Endometrial microvascular endothelial cells (primary cell): ENCODE measurements around the gene SRGAP3. TPM values are rescaled to one million over a fixed set of nuclear protein-coding genes. Genes with fewer than 3 reads are reported as not detected.

Experiments used
- in situ Hi-C: cut with HindIII; loops from 2 replicates; pipeline ENCODE4 v1.10.0; 2017; ENCODE audit warnings: low sequenced_read_pairs, low pct_unique_long_range_greater_than_20kb; ENCODE audit errors: inconsistent ontology term
- total RNA-seq: library from RNA; depleted of rRNA; stranded (reverse); fragments of >200 nt; gene quantifications from one replicate; pipeline ENCODE4 v1.2.3, GENCODE V29; 2015; ENCODE audit errors: inconsistent ontology term

SRGAP3 gene
- total RNA-seq, 1 donor from 2014 or later = not detected

DNA sequence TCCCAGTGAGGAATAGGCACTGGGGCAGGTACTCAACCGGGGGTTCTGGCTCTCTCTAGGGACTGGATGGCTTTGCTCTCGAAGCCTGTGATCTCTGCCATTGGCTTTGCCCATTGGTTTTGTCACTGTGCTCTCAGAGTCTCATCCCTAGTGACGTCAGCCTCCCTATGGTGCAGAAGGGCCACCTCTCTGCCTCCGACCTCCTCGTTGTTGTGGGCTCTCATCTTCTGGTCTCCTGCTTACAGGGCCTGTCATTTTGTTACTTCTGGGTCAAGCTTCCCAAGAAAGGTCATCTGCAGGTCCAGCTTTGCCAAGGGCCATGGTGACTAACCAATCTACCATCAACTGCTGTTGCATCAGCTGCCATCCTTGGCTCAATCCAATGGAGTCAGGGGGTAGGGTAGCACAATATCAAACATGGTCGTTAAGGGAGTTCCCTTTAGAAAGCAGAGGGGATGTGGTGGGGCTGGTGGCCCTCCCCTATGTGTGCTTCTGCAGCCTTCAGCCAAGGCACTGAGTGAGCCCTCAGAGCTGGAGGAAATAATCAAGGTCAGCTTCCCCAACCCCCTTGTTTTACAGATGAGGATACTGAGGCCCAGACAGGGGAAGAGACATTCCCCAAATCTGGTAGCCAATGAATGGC, 272.8 kb downstream of the SRGAP3 start:
- in situ Hi-C loops = no loop called here

DNA sequence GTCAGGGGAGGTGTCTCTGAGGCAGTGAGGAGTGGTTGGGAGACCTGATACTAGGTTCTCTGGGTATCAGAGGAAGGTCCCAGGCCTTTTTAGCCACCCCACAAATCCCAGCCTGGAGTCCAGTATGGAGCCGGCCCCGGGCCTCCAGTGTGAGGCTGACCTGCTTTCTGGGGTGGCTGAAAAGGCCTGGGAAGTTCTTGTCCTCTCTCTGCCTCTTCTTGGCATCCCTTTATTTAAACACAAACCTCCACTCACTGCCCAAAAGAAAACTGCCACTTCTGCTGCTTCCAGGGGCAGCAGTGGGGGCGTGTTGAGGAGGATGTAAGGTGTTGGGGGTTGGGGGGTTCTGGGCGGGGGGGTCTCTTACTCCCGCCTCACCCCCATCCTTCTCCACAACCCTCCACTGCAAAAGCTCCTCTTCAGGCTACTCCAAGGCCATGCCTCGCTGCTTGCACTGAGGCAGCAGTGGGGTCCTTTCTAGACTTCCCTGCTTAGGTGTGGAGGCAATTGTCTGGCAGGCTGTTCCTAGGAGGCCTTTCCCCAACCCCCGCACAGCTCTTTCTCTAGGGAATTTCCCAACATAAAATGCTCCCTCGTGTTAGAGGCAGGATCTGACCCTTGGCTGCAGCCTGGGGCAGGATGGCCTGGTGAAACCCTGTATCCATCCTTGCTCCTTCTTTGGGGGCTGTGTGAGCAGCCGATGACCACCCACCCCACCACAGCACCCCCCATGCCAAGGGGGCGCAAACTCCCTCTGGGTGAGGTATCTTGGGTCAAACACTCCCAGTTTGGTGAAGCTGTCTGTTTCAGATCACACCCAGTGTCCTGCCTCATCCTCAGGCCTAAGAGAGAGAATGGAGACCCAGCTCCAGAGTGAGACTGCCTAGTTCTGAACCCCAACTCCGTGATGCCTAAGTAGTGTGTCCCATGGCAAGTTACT, 274.1 kb downstream of the SRGAP3 start:
- in situ Hi-C loops = no loop called here

DNA sequence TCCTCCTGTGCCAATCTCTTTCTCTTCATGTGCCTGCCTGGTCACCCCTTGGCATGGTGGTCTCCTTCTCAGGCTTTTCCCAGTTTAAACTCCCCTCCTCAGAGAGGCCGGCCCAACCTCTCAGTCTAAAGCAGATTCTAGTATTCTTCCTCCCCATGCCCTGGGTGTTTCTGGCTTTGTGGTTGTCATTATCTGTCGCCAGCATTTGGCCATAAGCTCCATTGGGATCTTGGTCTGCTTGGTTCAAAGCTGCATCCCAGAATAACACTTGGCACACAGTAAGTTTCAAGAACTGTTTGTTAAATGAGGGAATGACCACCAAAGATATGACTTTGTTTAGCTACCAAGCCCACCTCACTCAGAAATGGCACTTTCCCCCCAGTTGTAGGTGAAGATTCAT, 275.0 kb downstream of the SRGAP3 start:
- in situ Hi-C loops = no loop called here

DNA sequence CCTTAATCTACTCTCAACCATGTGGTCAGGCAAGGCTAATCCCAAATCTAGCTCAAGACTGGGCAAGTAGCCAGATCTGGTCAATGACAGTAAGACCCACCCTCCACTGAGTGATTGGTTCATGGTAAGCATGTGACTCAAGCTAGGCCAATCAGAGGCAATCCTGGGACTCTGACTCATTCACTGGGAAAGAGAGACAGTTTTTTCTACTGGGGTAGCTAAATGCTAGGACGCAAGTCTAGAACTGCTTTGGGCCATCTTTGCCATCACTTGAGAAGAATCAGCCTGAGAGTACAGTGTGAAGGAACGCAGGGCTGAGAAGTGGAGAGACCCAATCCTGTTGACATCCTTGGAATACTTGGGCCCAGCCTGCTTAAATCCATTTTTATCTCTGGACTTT, 276.8 kb downstream of the SRGAP3 start:
- in situ Hi-C loops = no loop called here

DNA sequence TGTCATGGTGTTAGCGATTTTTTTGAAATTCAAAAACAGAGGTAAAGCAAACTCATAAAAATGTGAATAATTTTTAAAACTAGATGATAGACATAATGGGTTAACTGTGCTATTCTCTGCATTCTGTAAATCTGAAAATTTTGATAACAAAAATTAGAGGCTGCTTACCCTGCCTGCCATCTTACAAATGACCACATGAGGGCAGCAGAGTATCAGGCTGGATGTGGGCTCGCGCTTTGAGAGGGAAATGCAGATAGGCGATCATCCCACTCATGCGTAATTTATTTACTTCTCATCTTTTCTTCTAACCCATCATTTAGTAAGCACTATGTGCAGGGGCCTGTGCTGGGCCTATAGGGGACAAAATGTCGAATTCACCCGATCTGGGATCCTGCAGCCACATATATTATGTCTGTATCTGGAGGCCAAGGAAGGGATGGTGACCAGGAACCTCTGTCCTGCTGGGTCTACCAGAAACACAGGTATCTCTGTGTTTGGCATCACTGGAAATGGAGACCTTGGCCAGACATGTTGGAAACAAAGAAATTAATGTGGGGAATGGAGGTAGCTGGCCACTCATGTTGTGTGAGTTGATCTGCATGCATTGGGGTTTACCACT, 278.4 kb downstream of the SRGAP3 start:
- in situ Hi-C loops = no loop called here

DNA sequence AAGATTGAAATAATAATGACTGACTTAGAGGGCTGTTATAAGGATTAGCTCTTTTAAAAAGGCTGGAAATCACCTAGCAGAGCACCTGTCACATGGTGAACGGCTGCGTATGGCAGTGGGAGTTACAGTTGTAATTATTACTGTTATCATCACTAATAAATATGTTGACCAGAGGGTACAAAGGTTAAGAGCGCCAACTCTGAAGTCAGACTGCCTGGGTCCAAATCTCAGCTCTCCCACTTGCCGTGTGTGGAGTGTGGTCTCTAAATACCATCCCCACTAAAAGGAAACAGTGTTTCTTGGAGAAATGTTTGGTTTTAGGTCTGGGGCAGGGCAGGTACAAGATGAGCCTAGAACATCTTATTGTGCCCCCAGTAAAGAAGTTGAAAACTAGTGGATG, 280.2 kb downstream of the SRGAP3 start:
- in situ Hi-C loops = no loop called here

DNA sequence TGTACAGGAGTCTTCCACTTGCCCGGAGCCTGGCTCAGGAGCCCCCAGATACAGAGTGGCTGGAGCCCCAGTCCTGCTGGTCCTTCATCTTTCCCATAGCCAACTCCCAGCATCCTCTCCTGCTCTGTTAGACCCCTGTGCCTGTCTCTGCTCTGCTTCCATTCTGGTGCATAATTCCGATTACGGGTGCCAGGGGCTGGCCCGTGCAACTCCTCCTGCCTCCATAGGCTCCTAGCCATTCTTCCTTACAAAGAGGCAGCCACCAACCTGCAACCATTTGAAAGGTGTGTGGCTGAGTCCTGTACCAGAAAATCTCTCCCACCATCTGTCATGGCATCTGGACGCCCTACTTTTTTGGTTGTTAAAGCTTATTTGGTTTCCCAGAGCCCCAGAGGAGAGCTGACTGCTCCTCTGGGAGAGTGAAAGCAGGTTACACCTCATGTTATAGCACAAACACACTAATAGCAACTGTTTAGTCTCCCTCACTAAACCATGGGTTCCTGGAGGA, 281.0 kb downstream of the SRGAP3 start:
- in situ Hi-C loops = no loop called here

DNA sequence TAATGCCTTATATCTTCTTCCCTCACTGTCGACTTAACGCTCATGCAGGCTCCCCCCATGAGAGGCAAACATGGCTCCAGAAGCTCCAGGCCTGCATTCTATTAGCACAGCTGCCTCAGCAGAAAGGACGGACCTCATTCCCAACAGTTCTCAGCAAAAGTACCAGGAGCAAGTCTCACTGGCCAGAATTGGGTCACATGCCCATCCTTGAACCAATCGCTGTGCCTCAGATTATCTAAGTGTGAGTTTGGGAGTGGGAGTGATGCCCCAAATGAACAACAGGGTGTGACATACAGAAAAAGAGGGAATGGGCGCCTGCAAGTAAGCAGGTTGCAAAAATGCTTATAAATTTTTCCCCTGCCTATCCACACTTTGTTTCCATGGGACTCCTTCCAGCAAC, 281.9 kb downstream of the SRGAP3 start:
- in situ Hi-C loops = no loop called here

DNA sequence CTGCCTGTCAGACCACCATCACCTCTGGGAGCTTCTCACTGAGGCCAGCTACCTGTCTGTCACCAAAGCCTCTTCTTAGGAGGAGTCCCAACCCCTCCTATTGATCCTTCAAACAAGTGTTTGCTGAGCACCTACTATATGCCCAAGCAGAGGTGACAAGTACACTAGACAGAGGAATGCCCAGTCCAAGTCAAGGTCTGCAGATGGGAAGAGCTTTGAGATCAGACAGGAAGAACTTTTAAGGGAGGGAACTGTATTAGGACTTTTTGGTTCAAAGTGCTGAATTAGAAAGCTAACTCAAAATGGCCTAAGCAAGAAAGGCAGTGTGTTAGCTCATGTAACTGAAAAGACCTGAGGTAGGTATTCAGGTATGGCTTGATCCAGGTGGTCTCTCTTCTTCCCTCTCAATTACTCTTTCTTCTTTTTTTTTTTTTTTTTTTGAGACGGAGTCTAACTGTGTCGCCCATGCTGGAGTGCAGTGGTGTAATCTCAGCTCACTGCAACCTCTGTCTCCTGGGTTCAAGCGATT, 282.6 kb downstream of the SRGAP3 start:
- in situ Hi-C loops = no loop called here

DNA sequence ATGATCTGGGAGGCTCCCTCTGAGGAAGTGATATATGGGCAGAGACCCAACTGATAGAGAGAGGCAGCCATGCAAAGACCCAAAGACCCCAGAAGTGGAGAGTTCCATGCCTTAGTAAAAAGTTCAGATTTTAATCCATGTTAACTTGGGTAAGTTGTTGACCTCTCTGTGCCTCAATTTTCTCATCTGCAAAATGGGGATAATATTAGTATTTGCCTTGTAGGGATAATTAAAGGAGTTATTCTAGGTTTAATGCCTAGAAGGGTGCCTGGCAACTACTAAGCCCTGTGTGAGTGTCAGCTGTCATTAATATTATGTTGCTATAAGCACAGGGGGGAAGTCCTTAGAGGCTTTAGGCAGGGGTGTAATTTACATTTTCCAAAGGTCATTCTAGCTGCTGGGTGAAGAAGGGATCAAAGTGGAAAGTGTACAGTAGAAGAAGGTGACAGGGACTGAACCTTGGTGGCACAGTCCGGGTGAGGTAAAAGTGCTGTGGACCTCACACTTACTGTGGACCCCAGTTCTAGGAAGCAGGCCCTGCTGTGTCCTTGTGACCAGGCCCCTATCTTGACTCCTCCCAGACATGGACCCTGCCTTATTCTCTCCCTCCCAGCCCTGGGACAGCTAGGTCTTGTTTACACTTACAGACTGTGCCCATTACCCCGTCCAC, 283.2 kb downstream of the SRGAP3 start:
- in situ Hi-C loops = no loop called here

DNA sequence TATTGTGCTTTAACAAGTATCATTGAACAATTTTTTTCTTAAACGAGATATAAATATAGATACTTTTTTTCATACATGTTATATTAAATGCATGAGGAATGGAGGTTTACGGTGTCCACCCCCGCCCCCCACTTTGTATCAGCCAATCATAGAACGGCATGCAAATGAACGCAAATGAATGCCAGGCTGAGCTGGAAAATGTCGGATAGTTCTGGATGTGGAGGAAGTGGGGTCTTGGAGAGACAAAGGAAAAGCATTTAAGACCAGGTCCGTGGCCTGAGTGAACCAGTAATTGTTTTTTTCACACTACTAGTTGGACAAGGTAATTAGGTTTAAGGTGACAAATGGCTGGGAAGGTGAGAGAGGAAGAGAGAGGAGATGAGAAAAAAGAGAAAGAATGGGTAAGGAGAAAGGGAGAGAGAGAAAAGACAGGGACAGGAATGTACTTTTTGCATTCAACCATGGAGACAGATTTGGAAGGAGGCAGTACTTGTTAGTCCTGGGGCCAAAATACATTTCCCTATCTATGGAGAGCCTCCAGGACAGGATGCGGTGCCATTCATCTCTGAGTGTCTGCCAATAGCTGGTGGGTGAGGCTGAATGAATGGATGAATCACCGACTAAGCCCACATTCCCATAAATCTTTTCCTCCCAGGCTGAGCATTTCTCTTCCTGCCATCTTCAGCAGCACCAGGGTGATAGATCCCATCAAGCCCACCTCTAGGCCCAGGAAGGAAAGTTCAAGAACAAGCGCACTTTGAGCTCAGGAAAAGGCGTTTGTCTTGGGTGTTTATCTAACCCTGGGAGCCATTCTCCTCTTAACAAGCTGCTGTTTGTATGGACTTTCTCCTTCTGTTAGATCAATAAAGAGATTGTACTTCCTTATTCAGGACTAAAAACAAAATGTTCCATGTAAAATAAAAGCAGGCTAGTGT, 284.7 kb downstream of the SRGAP3 start:
- in situ Hi-C loops = no loop called here

DNA sequence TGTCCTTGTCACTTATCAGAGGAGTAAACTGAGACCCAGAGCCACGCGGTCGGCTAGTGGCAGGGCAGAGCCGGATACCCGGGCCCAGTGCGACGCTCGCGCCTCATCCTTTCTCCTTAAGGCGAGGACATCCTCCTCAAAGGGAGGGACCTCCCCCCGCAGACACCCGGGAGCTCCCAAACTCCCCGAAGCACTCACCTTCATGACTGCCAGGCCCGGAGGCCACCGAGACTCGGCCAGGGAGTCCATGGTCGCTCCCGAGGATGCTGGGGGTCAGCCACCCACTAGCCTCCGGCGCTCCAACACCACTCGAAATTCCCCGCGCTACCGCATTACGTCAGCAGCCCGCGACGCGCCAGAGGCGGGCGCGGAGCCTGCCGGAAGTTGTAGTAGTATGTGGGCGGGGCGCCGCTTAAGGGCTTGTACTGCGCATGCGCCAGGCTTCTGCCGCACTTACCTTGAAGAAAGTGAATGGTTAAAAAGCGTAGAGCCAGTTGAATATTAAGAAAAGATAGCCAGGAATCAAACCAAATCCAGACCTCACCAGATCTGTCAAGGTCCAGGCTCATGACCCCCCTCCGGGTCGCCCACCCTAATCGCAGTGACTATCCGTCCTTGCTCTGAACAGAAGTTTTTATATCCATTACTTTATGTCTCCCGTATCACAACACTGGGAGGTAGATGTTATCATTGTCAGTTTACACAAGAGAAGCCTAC, 286.2 kb downstream of the SRGAP3 start, which contains the start of gene RAD18:
Gene RAD18, minus strand, starts transcription at position 336 of the 717 bp plus-strand sequence. Its CDS starts 87 bp downstream, at position 249.
- in situ Hi-C loops = no loop called here

DNA sequence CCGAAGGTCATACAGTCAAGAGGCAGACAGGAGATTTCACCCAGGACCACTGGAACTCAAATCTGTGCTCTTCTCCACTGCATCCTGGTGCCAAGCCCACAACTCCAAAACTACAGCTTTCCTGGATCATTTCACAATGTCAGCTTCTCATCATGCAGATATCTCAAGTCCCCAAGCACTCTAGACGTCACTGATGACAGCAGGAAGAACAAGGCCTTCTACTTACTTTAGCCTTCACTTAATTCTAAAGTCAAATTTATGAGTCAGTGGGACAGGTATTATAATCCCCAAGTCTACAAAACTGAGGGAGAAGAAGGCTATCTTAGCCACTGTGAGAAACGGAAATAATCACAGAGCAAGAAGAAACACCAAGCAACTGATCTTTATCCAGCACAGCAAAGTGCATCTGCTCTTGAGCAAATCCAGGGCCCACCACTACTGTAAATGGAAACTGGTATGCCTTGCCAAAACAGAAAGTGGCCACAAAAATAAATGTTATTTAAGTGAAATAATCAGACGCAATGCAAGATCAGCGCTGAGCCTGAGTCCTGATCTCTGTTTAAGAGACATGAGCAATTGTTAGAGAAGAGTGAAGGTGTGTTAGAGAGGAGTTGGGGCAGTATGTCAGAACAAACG, 287.1 kb downstream of the SRGAP3 start:
- in situ Hi-C loops = no loop called here

DNA sequence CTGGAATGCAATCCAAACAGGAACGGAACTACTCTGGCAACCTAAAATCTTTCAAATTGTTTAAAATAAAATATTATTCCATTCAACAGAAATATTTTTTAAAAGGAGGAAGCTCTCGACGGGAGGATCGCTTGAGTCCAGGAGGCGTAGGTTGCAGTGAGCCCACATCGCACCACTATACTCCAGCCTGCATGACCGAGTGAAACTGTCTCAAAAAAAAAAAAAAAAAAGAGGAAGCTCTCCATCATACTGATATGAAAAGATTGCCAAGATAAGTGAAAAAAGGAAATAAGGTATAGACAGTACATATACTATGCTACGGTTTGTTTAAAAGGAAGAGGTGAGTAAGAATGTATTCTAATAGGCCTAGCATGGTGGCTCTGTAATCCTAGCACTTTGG, 289.8 kb downstream of the SRGAP3 start:
- in situ Hi-C loops = no loop called here

DNA sequence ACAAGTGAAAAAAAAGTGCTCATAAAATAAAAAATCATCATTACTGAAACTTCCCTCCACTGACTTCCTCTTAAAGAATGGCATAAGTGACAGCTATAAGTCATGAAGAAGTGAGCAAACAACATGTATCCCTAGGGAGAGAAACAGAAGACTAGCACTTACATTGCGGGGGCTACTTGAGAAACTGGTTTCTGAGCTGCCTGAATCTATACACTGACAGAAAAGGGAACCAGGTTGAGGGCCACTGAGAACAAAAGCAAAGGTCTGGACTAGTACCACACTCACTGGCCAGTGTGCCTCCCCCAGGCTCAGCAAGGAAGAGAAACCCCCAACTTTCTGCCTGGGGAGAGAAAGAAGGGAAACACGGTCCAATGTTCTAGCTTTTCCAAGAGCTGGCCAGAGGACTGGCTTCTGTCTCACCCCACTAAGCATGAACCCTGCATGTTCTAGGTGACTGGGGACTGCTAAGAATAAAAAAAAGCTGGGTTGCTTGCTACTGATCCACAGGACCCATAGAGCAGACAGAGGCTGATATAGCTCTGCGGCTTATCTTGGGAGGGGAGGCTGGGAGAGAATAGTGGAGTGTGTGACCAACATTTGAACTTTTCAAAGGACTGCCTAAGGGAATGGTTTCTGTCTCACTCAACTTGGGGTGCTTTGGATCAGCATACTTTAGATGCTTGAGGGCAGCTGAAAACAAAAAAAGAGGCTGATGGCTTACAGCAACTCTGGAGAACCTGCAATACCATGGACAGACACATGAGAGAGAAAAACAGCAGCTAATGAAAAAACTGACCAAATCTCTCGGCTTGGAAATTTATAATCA, 294.3 kb downstream of the SRGAP3 start:
- in situ Hi-C loops = no loop called here

DNA sequence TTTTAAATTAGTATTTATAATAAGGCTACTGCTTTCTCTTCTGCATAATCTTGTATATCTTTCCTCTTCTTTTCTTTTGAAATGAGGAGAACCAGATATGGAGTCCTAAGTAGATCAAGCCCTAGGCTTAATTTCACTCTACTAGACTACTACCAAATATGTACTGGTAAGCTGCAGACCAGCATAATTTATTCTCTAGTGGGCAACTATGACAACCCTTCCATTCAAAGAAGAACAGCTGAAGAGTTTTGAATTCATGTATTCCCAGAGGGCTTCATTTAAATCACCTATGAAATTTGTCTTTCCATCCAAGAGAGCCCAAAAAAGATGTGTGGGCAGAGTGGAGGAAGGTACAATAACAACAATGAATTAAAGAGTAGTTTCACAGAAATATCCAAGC, 296.1 kb downstream of the SRGAP3 start:
- in situ Hi-C loops = no loop called here
